ENCODE results near the gene HNF4A.

HNF4A gene

DNA sequence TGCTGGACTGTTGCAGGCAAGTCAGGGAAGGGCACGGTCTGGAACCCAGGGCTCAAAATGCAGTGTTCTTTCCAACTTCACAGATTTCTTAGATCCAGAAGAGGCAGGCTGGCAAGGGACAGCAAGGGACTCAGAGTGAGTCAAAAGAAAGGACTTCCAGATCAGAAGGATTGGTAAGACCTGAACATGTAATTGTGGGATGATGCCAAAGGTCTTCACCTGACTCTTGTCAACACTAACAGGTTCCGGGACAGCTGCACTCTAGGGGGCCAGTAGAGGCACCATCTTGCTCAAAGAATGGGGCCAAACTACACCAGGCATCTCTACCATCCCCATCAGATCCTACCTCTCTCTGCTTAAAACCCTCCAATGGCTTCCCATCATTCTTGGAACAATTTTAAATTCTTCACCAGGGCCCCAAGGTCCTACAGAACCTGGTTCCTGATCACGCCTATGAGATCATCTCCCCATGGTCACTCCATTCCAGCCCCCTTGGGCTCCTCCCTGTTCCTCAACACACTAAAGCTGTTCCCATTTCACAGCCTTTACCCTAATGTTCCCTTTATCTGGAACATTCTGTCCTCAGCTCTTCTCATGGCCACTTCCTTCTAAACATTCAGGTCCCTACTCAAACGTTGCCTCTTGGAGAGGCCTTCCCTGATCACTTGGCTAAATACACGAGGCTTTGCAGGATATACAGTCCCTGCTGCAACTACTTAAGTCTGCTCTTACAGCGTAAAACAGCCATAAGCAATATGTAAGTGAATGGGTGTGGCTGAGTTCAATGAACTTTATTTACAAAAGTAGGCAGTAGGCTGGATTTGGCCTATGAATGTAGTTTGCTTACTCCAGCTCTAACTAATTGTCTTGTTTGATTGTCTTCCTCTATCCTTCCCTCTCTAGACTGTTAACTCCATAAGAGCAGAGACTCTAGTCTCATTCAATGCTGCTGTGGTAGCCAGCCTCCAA lies 90.5 kb downstream of the HNF4A start:
- no peak for DNase-seq (ENCODE audit: low spot score)

DNA sequence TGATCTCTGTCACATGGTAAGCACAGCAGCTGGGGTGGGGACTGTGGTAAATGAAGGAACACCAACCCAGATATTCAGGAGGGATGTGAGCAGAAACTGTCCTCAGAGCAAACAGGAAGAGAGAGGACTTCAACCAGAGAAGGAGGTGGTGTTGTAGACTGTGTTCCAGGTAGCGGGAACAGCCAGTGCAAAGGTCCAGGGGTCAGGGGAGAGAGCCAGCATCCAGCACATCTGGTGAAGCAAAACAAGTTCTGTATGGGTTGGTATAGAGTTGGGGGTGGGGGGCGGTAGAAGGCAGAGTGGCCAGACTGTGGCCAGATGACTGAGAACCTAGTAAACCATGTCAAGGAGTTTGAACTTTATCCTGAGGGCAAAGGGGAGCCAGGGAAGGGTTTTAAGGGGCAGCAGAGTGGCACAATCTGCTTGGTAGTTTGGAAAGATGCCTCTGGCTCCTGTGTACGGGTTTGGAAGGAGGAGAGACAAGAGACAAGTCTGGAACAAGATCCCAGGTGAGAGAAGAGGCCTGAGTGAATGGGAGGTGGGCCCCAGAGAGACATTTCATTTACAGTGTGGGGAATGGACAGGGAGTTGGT lies 92.4 kb downstream of the HNF4A start:
- no peak for DNase-seq (ENCODE audit: low spot score)

DNA sequence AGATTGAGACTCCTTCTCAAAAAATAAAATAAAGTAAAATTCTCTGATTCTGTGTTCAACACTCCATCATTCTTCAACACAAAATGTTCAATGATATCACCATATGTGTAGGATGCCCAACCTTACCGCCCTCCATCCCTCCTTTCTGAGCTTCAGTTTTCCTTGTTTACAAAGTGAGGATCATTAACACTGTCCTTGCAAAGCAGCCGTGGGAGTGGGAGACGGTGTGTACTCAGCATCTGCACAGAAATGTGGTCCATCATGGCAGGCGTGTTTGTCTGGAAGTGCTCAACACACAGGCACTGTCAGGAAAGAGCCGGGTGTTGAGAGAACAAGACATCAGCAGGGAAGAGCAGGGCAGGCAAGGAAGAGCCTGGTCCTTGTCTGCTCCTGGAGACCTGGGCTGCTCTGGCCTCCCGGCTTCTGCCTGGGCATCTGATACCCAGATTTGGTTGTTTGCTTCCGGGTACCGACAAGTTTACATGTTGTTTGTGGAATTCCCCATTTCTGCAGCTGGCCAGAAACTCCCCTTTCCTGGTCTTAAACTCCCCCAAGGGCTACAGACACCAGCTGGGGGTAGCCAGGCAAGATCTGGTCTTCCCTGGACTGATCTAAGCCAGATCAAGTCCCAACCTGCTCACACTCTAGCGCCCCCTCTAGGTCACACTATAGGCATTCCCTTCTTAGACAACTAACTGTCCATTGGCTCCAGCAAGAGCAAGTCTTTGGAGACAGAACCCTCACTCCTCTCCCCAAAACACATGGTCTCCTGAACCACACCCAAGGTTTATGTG lies 93.5 kb downstream of the HNF4A start:
- peak; percentile 62 for DNase-seq (ENCODE audit: low spot score)

DNA sequence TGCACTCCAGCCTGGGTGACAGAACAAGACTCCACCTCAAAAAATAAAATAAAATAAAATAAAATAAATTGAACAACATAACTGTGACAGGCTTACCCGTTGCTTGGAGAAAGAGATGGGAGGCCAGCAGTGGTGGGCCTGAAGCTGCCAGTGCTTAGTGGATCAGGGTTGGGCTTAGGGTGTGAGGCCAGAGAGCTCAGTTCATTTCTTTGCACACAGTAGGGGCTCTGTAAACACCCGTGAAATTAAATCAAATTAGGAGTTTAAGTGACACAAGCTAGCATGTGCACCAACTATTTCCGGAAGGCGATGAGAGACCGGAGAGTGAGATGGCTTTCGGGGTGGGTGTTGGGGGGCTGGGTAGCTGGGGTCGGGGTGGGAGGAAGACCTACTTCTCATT lies 94.4 kb downstream of the HNF4A start:
- no peak for DNase-seq (ENCODE audit: low spot score)

DNA sequence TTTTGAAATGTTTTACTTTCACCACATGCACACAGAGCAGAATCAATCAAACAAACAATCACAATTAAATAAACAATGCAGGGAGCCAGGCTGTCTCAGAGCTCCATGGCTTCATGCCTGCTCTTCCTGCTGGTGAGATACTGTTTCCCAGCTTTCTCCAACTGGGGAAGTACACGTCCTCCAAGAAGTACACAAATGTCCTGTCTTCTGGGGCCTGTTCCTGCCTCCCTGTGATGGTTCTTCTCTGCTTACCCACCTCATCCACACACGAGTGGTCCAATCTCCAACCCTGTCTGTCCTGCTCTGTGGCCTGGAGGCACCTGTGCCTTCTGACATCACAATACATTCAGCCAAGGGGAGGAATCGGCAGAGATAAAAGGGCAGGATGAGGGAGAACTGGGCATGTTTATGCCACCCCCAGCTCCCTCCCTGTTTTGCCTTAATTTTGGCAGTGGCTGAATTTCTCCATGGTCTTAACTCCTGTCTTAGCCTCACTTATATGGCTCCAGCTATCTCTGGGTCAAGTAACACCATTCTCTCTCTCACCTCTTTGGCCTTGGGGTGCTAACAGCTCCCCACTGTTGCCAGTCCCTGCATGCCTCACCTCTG lies 94.9 kb downstream of the HNF4A start:
- no peak for DNase-seq (ENCODE audit: low spot score)

DNA sequence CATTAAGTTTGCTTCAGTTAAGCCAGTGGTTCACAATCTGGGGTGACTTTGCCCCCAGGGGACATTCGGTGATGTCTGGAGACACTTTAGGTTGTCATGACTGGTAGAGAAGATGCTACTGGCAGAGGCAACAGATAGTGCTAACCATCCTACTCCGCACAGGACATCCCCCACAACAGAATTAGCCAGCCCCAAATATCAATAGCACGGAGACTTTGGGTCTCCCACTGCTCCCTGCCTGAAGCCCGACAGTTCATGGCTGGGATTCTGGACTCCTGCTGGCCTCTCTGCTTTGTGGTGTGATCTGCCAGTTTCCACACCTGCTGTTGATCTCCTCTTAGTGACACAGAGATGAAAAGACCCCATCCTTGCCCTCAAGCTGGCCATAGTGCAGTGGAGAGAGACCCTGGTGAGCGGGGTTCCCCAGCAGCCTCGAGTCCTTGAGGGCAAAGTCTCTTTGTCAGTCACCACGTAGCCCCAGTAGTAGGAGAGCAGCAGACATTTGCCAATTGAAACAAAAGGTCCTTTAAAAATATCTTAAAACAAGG lies 95.5 kb downstream of the HNF4A start:
- DNase-seq (ENCODE audit: low spot score) = no peak

DNA sequence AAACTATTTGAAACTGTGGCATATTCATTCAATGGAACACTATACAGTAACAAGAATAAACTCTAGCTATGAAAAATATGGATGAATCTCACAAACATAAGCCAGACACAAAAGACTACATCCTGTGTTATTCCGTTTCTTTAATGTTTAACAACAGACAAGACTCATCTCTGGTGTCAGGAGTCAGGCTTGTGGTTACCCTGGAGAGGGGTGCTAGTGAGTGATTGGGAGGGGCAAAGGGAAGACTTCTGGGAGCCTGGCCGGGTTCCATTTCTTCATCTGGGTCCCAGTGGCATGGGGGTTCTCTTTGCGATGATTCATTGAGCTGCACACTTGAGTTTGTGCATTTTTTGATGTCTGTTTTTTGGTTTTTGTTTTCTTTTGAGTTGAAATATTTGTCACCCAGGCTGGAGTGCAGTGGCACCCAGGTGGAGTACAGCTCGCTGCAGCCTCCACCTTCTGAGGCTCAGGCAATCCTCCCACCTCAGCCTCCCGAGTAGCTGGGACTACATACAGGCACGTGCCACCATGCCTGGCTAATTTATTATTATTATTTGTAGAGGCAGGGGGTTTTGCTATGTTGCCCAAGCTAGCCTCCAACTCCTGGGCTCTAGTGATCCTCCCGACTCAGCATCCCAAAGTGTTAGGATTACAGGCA lies 98.9 kb downstream of the HNF4A start:
- DNase-seq (ENCODE audit: low spot score) = no peak

DNA sequence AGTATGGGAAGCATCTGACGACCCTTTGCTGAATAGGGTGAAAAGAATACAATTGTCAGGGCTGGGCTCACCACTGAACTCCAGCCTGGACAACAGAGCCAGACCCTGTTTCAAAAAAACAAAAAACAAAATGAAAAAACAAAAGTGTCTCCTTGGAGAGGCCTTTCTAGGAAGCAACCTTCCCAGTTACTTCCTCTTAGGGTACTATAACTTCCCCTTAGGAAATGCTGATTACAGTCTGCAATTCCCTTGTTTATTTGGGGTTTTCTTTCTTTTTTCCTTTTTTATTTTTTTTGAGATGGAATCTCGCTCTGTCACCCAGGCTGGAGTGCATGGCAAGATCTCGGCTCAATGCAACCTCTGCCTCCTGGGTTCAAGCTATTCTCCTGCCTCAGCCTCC lies 99.6 kb downstream of the HNF4A start:
- no peak for DNase-seq (ENCODE audit: low spot score)

DNA sequence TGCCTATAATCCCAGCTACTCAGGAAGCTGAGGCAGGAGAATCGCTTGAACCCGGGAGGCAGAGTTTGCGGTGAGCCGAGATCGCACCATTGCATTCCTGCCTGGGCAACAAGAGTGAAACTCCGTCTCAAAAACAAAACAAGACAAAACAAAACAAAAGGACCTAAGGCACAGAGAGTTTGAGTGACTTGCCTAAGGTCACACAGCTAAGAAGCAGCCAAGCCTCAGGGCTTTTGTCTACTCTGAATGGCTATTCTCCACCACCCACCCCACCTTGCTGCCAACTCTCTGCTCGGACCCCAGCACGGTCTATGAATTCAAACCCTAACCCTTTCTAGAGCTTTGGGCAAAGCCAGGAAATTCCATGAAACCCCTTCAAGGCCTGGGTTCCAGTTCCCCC lies 101.1 kb downstream of the HNF4A start:
- DNase-seq (ENCODE audit: low spot score) = no peak

DNA sequence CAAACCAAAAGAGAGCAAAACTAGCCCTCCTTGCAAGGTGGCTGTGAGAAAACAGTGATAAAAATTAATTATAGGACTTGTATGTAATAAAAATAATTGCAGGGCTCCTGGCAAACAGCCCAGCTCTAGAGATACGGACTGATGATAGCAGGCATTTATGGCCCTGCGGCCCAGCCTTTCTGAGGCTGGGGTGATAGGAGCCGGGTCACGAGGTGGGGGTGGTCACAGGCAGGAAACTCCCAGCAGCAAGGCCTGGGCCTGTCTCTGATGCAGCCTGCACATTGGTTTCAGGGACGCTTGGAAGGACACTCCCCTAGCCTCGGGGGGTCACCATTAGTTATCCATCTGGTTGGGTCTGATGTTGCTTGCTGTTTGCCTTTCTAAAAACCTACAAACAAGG lies 101.5 kb downstream of the HNF4A start:
- no peak for DNase-seq (ENCODE audit: low spot score)

DNA sequence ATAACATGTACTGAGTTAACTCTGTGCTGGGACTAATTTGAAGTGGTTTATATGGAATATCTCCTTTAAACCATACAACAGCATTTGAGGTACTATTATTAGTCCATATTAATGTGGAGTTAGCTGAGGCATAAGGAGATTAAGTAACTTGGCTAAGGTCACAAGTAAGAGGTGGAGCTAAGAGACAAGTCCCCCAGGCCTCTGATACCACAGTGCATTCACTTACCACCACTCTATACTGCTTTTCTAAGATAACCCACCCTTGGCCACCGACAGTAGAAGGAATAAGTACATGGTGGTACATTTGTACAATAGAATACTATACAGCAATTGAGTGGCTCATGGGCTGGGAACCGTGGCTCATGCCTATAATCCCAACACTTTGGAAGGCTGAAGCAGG lies 103.8 kb downstream of the HNF4A start:
- no peak for DNase-seq (ENCODE audit: low spot score)

DNA sequence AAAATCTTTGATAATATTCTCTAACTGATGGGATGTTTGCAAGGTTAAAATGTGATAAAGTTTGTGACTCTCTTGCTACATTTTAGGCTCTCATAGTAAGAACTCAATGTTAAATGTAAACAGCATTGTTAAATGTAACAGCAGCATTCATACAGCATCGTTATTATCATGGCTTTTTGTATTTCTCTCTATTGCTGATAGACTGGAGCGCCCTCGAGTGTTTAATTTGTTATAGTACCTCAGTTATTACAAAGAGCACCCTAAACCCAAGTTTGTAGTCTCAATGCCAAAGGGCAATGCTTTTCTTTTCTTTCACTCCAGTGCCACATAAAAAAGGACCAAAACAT lies 105.3 kb downstream of the HNF4A start:
- DNase-seq (ENCODE audit: low spot score) = no peak

DNA sequence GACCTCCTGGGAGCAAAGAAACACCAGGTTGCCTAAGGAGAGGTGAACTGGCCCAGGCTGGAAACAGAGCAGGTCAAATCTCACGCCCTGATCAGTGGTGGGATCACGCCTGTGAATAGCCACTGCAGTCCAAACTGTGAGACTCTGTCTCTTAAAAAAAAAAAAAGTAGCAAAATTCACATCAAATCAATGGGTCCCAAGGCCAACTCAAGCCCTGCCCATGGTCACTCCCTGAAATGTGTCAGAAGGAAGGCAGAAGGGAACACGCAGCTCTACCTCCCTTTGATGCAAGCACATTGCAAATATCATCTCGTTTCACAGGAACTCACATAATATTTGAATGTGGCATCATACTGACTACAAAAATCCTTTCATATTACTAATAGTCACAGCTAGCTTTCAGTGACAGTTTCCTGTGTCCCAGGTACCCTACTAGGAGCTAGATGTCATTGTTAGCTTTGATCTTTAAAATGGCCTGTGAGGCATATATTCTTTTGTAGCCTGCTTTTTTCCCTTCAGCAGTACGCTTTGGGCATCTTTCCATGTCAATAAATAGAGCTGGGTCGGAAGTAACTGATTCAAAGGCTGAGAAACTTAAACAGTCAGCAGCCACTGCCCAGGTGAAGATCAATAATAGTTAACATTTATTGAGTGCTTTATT lies 105.8 kb downstream of the HNF4A start:
- DNase-seq (ENCODE audit: low spot score) = no peak

DNA sequence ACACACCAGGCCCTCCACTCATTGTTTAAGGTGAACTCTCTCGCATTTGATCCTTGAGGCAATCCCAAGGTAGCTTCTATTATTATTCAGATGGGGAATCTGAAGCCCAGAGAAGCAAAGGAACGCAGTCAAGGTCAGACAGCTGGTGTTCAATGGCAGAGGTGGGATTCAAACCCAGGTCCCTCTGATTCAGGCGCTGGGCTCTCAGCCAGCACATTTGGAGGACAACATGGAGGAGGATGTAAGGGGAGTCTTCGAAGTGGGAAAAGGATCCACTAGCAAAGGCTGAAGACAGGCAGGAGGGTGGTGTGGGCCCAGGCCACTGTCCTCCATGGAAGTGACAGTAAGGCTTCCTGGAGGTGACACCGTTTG lies 106.3 kb downstream of the HNF4A start:
- no peak for DNase-seq (ENCODE audit: low spot score)

DNA sequence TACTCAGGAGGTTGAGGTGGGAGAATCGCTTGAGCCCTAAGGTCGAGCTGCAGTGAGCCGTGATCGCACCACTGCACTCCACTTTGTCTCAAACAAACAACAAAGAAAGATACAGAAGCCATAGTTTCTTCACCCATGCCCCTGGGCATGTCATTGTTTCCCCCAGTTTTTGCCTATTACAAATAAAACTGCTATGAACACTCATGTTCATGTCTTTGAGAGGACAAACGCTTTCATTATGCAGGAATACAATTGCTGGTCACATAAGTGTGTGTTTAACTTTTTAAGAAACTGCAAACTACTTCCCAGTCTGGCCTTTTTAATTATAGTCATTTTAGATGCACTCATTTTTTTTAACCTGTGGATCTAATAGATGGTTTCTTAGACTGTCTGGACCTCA lies 108.0 kb downstream of the HNF4A start:
- no peak for DNase-seq (ENCODE audit: low spot score)

DNA sequence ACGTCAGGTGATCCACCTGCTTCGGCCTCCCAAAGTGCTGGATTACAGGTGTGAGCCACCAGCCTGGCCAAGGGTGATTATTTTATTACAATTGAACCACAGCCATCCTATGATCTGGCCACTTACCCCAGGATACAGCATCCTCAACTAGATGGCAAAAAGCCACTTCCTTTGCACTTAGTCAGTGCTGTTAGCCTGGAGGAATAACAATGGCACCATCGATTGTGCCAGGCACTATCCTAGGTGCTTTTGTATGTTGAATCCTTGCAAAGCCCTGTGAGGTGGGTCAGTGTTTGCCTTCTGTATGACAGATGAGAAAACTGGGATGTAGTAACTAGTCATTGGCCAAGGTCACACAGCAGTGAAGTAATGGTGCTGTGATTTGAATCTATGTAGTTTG lies 109.0 kb downstream of the HNF4A start:
- DNase-seq (ENCODE audit: low spot score) = no peak

DNA sequence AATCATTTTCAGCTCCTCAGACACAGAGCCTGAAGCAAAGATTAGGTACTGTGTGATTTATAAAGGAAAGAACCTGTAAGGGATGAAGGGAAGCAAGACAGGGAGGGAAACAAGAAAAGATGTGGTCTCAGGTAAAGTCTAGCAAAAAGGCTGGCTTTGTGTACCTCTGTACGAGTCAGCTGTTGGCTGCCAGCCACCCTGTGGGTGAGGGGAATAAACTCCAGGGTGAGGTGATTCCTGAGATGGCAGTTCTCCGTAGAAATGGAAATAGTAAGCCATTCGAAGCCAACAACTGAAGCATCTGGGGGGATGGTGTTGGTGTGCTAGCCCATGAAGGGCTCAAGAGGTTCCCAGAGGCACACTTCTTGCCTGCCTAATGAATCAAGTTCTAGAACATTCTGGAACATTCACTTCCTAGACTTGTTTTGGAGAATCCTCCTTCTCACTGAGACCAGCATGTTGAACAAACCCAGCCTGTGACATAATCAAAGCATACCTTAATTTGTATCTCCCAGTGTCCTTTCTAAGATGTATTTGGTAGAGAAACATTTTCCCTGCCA lies 109.6 kb downstream of the HNF4A start:
- no peak for DNase-seq (ENCODE audit: low spot score)

DNA sequence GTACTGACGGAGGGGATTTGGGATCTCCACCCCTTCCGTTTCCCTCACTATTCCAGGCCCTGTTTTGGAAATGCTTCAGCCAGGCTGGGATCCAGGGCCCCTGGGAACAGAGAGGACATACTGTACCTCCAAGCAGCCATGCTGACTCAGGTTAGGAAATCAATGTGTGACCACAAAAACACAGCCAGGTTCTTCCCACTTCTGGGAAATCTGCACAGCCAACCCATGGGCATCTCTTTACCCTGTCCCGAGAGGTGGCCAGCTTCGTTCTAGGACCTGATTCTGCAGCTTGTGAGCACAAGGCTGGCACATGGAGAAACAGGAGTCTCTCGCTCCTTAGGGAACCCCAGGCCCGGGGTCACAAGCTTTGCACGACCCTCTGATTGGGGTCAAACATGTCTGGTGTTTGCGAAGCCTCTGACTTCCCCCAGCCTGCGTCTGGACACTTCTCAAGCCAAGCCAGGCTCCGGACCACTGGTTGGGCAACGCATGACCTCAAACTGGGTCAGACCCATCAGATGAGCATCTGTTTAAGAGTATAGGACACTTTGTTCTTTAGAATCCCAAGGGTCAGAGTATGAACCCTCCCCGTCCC lies 111.9 kb downstream of the HNF4A start:
- no peak for DNase-seq (ENCODE audit: low spot score)

DNA sequence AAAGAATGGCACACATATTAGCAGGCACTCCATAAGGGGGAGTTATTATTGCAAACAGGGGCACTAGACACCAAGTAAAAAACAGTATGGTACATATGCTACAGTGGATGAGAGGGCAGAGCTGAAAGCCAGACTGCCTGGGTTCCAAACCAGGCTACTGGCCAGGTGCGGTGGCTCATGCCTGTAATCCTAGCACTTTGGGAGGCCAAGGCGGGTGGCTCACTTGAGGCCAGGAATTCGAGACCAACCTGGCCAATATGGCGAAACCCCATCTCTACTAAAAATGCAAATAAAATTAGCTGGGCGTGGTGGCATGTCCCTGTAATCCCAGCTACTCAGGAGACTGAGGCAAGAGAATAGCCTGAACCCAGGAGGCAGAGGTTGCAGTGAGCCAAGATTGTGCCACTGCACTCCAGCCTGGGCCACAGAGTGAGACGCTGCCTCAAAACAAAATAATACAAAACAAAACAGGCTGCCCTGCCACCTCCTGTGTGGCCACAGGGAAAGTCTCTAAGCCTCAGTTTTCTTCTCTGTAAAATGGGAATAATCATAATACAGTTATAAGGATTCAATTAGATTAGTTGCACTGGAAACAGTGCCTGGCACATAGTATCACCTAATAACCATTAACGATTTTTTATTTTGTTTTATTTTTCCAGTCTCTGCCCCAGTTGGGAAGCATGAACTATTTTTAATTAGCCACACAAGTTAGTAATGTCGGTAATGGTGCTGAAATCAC lies 112.7 kb downstream of the HNF4A start:
- DNase-seq (ENCODE audit: low spot score) = no peak

DNA sequence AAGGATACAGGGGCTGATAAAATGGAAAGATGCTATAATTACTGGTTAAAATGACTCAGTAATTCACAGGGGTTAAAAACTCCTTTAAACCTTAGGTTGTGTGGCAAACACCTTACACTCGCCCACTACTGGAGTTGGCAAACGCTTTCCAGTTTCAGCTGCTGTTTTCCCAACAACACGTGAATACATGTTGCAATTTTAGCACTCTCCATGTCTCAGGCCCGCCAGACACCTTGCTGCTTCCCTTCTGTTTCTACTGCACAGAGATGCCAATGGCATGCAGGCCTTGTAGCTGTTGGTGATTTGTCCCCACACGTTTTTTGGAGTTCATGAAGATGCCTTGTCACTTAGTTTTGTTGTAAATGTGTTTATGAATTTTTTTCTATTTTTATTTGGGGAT lies 114.8 kb downstream of the HNF4A start:
- DNase-seq (ENCODE audit: low spot score) = no peak

Measured in ecto neural progenitor cell (in vitro differentiated cells).